Left forelimb (tissue), 1 donor: ENCODE measurements around the gene HACL1.
"Not testable (repeated sequence)": the region's sequence is repeated elsewhere in the genome, so short reads cannot be mapped to it uniquely, and the experiment has no call there.

ENCODE experiments used
- DNase-seq: peaks from one replicate; pipeline ENCODE4 v3.0.0-alpha.2; 2018; ENCODE audit warnings: low spot score

The HACL1 gene

GRCh38 chr3:15629860-15630597 lies 28.7 kb upstream of the HACL1 start:
- no peak for DNase-seq

GRCh38 chr3:15628967-15629366 lies 27.6 kb upstream of the HACL1 start:
- DNase-seq: no peak

GRCh38 chr3:15623535-15624440 lies 22.4 kb upstream of the HACL1 start:
- no peak for DNase-seq

- not testable (repeated sequence) for DNase-seq
Observed at GRCh38 chr3:15619659-15620464, 18.5 kb upstream of the HACL1 start.

- DNase-seq: no peak
Observed at GRCh38 chr3:15616053-15616452, 14.7 kb upstream of the HACL1 start.

GRCh38 chr3:15614958-15615357 lies 13.6 kb upstream of the HACL1 start:
- DNase-seq: no peak

GRCh38 chr3:15612001-15612400 lies 10.6 kb upstream of the HACL1 start:
- no peak for DNase-seq

GRCh38 chr3:15611018-15611417 lies 9.6 kb upstream of the HACL1 start:
- DNase-seq: no peak

- no peak for DNase-seq
Observed at GRCh38 chr3:15610082-15610759, 8.9 kb upstream of the HACL1 start.

GRCh38 chr3:15606434-15606891 lies 5.1 kb upstream of the HACL1 start:
- no peak for DNase-seq

GRCh38 chr3:15604584-15604983 lies 3.2 kb upstream of the HACL1 start:
- DNase-seq: not testable (repeated sequence)

GRCh38 chr3:15602816-15603215 lies 1.4 kb upstream of the HACL1 start:
- not testable (repeated sequence) for DNase-seq

GRCh38 chr3:15602146-15602536 lies 772 bp upstream of the HACL1 start:
- no peak for DNase-seq

- DNase-seq: no peak
Observed at GRCh38 chr3:15601046-15601398, 347 bp downstream of the HACL1 start.

GRCh38 chr3:15595955-15596354 lies 5.4 kb downstream of the HACL1 start:
- DNase-seq: no peak

- DNase-seq: no peak
Observed at GRCh38 chr3:15592968-15593367, 8.4 kb downstream of the HACL1 start.

- DNase-seq: no peak
Observed at GRCh38 chr3:15591928-15592327, 9.4 kb downstream of the HACL1 start.

- DNase-seq: no peak
Observed at GRCh38 chr3:15591242-15591641, 10.1 kb downstream of the HACL1 start.

GRCh38 chr3:15585111-15585845 lies 16.1 kb downstream of the HACL1 start:
- no peak for DNase-seq

- no peak for DNase-seq
Observed at GRCh38 chr3:15581471-15582394, 19.6 kb downstream of the HACL1 start.
